HG02588 (cell line): Measurements from ENCODE around the gene PDLIM7.

Experiments
- ATAC-seq: cut with Tn5 transposase; IDR thresholded peaks from one replicate; pipeline ENCODE4 v1.9.1; 2021; ENCODE audit warnings: mild to moderate bottlenecking, moderate library complexity; ENCODE audit not compliant: unreplicated experiment

PDLIM7 gene

DNA sequence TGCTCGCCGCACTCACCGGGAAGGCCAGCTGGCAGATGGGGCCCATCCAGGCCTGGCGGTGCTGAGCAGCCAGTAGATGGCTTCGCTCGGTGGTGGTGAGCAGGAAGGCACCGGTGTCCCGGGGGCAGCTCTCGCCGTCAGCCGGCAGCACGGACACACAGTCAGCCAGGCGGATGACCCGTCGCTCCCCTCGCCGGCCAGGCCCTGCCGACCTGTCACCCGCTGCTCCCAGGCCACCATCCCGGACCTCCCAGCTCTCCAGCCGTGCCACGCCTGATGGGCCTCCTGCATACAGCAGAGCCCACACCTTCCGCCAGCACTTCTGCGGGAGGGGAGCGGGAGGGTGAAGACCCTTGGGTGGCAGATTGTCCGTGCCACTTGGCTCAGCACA, 10.8 kb upstream of the PDLIM7 start:
- ATAC-seq = no peak

DNA sequence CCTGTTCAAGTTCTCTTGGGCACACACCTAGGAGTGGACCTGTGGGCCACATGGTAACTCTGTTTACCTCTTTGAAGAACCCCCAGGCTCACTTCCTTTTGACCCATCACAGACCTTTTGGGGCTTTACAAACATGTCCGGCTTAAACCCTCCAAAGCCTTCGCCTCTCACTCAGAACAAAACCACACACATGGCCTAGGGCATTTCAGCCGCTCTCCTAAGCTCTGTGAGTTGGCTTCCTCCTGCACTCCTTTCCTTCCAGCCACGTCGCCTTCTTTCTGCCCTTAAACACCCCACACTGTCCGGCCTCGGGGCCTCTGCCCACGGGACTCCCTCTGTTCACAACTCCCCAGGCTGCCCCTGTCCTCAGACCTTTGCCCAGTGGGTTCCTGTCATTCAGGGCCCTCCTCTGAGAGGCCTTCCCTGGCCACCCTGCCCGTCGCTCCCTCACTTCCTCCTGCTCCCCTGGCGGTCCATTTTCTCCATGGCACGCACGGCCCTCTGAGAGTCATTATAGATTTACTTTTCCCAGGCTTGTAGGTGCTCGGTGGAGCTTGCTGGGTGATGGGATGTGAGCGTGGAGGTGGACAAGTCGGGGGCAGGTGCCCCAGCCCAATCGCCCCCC, 10.3 kb upstream of the PDLIM7 start:
- no peak for ATAC-seq

DNA sequence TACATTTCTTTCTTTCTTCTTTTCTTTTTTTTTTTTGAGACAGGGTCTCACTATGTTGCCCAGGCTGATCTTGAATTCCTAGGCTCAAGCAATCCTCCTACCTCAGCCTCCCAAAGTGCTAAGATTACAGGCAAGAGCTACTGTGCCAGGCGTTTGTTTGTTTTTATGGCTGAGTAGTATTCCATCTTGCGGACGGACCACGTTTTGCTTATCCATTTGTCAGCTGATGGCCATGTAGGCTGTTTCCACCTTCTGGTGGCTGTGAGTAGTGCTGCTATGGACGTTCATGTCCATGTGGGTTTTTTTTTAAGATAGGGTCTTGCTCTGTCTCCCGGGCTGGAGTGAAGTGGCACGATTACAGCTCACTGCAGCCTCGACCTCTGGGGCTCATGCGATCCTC, 9.8 kb upstream of the PDLIM7 start:
- ATAC-seq = no peak

GRCh38 chr5:177505075-177505474, 7.7 kb upstream of the PDLIM7 start:
- no peak for ATAC-seq

GRCh38 chr5:177504086-177505056, 7.0 kb upstream of the PDLIM7 start:
- no peak for ATAC-seq

DNA sequence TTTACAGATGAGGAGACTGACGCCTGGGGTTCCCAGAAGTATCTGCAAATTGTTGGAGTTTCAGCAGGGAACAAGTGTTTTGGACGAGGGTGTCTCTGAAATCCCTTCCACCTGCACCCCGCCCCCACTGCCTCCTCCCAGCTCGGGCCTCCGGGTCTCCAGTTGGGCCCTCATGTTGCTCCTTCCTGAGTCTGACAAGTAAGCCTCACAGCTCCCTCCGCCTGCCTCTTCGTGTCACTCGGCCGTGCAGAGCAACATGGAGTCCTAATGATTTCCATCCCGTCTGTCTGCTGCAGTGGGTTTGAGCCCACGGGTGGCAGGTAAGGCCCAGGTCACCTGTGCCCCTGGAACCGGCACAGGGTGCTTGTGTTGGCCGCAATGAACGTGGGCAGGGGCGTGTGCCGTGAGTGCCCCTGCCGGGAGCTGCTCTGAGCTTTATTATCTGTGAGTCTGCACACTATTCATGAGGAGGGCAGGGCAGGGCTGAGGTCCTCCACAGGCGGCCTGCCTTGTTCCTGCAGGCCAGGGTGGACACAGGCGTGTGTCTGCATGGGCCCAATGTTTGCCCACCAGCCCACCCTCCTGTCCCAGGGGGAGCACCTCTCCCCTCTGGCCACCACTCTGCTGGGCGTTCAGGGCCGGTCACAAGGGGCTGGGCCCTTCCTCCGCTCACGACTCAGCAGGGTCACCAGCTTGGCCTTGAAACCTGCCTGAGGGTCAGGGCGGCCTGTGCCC, 6.1 kb upstream of the PDLIM7 start:
- ATAC-seq = no peak

- ATAC-seq = no peak
Observed at GRCh38 chr5:177502886-177503285, 5.5 kb upstream of the PDLIM7 start.

DNA sequence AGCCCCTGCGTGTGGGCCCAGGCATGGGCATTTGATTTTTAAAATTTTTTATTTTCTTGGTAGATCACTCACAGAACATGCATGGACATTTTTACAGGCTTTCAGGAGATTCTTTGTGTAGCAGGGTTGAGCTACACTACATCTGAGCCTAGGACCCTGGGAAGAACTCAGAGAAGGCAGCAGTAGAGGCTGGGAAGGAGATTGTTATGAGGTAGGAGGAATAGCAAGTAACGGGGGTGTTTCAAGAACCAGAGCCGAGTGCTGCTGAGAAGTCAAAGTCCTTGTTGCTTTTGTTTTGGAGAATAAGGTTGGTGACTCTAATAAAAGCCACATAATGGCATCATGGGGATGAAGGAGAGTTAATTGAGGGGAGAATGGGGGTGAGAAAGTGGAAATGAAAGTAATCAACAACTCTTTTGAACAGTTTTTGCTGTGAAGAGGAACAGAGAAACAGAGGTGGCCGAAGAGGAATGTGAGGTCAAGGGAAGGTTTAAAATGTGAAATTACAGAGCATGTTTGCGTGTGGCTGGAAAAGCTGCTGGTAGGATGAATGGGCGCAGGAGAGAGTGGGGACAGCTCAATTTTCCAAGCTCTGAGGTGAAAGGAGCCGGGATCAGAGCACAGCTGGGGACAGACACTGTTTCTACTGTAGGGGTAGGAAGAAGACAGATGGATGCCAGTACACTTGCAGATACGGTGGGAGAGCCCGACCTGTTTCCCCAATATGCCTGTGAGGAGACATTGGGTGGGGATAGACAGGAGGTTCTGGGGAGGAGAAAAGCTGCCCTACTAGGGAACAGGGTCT, 4.7 kb upstream of the PDLIM7 start:
- no peak for ATAC-seq

GRCh38 chr5:177500685-177501522, 3.5 kb upstream of the PDLIM7 start:
- no peak for ATAC-seq

DNA sequence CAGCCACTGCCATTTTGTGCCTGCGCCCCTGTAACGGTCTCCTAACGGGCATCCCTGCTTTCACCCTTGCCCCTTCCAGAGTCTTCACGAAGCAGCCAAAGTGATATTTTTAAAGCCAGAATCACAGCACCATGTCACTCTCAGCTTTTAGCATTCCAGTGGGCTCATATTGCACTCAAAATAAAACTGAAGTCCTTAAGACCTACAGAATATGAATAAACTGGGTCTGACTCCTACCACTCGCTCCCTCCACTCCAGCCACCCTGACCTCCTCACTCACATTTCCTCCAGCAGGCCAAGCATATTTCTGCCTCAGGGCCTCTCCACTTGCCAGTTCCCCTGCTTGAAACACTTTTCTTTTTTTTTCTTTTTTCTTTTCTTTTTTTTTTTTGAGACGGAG, 2.4 kb upstream of the PDLIM7 start:
- ATAC-seq = no peak

DNA sequence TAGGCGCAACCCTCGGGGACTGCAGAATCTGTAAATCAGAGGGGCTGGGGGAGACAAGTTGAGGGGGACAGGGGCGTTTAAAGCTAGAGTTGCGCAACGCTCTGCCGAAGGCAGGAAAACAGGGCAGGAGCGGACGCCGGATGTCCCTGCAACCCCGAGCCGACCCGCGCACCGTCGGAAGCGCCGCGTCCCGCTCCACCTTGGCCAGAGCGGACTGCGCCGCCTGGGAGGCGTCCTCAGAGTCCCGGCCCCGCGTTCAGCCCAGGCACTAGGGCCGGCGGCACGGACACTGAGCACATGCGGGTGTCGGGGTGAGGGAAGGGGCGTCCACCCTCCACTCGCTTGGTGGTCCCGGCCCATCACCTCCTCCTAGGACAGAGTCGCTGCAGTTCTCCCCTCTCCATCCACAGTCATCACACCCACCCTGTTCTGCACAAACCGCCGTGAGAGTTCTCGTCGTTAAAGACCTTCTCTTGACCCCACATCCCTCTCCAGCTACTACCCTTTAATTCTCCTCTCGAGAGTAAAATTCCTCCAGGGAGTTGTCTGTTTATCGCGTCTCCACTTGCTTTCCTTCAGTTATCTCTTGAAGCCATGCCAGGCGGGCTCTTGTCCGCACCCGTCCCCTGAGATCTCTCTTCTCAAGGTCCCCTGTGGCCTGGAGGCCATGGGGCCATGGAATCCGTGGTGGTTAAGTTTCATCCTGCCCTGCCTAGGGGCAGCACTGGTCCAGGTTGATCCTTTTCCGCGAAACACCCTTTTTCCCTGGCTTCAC, 796 bp upstream of the PDLIM7 start:
- peak; percentile 3 for ATAC-seq

DNA sequence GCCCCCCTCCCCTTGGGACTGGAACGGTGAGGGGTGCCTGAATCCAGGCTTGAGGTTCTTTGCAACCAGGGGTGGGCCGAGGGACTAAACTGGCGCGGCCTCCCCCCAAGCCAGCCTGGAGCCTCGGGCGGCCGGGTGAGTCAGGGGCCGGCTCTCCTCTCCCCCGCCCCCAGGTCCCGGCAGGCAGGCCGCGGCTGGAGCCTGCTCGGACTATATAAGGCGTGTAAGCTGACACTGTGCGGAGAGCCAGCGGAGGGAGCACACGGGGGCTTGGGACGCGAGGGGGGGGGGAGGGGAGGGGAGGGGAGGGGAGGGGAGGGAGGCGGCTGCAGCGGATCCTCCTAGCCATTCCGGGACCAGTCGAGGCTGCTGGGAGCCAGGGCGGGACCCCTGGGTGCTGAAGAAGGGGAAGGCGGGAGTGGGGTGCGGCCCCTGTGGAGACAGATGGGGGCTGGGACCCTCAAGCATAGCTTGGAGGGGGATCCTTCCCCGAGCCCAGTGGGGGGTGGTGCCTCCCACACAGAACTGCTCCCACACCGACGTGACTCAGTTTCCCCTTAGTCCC, 595 bp downstream of the PDLIM7 start:
- no peak for ATAC-seq

- ATAC-seq = no peak
Observed at GRCh38 chr5:177496070-177496726, 1.2 kb downstream of the PDLIM7 start.

GRCh38 chr5:177495243-177496060, 2.0 kb downstream of the PDLIM7 start:
- no peak for ATAC-seq

DNA sequence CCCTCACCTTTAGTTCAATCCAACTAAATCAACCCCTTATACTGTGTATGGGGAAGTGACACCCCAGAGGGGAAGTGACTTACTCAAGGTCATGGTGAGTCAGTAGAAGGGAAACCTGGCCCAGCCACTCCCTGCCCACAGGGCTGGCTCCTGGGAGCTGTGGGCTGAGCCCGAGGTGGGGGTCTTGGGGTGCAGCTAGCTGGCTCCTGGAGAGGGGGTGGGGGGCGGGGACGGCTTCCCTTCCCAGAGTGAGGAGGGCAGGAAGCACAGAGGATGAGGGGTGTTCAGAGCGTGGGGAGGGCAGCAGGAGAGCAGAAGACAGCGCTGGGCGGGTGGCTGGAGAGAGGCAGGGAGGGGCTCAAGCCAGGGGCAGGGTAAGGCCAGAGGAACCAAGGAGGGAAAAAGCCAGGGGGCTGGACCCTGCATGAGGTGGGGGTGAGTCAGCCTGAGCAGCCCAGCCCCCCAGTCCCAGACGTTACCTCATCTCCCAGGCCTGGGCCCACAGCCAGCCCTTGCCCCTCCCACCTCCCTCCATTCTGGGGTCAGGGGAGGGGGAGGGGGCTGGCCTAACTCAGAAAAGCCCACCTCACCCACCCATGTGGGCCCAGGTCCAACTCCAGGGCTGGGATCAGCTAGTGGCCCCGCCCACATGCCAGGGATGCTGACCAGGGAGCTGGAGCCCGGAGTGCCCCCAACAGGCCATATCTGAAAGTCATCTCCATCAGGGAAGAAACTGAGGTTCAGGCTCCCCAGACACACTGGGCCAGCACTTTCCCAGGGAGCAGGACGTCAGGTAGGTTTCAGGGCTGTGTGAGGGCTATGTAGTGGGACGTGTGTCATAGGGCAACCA, 2.8 kb downstream of the PDLIM7 start:
- no peak for ATAC-seq

GRCh38 chr5:177493795-177494345, 3.5 kb downstream of the PDLIM7 start:
- no peak for ATAC-seq
